AML-193 (cell line): ENCODE measurements around the gene DNAJC4.

Experiments used
- DNase-seq, 2 experiments: peaks; one replicate each; lab custom pipeline; 2025; lab: John Stamatoyannopoulos, UW

DNAJC4 gene

DNA sequence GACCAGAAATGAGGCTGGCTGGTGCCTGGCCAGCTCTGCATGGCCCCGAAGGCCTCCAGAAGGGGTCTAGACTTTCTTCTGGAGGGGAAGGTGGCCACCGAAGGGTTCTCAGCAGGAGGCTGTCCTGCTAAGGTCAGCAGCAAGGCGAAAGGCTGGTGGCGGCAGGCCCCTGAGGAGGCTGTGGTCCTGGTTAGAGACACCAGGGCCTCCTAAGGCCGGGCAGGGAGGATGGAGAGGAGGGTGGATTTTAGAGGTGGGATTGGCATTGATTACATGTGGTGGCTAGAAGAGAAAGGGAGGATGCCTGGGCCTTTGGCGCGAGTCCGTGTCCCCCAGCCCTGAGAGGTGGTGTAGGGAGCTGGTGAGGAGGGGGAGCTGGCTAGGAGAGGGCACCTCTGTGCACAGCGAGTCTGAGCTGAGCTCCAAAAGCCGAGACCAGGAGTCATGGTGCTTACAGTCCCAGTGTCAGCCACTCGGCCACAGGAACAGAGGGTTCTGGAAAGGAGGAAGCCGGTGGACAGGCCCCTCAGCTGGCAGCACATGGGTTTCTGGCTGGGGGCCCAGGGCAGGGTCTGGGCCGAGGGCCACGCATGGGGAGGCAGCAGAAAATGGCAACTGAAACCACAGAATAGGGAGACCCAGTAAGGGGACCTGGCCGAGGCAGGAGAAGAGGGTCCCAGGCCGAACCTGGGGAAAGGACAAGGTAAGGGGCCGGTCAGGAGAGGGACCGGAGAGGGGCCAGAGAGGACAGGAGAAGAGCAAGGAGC lies 21.4 kb upstream of the DNAJC4 start:
- no peak for DNase-seq

- no peak for DNase-seq
Measured at GRCh38 chr11:64209563-64209843, 20.8 kb upstream of the DNAJC4 start.

DNA sequence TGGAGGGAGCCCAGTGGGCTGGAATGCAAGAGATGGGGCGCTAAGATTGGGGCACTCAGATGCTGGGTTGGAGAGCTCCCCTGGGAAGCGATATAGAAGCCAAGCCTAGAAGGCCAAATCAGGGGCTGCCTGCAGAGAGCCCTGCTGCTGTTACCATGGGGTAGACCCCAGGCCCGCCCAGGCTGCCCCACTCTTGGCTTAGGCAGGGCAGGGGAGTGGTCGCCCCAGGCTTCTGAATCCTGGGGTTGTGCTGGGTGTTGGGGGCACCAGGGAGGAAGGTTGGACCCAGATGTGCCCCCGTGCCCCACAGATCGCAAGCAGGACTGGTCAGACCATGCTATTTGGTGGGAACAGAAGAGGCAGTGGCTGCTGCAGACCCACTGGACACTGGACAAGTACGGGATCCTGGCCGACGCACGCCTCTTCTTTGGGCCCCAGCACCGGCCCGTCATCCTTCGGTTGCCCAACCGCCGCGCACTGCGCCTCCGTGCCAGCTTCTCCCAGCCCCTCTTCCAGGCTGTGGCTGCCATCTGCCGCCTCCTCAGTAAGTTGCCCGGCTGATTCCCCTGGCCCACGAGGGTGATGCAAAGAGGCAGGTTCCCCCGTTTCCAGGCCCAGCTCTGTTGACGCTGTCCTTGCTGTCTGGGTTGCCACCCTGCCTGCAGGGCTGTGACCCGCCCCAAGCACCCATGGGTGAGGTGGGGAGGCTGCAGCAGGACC lies 19.9 kb upstream of the DNAJC4 start:
- DNase-seq: no peak

- no peak for DNase-seq
Measured at GRCh38 chr11:64211181-64211872, 19.0 kb upstream of the DNAJC4 start.

DNA sequence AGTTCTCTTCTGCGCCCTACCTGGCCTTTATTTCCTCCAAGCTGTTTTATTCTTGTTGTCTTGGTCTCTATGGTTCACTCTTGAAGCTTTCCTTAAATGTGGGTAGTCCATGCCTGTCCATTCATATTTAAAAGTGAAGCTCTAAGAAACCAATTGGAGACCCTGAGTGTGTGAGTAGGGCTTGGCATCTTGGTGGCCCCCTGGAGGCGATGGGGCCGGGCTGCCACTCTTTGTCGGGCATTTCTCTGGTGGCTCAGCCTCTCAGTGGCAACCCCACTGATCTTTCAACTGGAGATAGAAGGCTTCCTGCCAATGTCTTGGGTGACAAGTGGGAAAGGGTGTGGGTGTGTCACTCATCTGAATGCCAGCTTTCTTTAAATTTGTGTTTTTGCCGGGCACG lies 13.5 kb upstream of the DNAJC4 start:
- no peak for DNase-seq

DNA sequence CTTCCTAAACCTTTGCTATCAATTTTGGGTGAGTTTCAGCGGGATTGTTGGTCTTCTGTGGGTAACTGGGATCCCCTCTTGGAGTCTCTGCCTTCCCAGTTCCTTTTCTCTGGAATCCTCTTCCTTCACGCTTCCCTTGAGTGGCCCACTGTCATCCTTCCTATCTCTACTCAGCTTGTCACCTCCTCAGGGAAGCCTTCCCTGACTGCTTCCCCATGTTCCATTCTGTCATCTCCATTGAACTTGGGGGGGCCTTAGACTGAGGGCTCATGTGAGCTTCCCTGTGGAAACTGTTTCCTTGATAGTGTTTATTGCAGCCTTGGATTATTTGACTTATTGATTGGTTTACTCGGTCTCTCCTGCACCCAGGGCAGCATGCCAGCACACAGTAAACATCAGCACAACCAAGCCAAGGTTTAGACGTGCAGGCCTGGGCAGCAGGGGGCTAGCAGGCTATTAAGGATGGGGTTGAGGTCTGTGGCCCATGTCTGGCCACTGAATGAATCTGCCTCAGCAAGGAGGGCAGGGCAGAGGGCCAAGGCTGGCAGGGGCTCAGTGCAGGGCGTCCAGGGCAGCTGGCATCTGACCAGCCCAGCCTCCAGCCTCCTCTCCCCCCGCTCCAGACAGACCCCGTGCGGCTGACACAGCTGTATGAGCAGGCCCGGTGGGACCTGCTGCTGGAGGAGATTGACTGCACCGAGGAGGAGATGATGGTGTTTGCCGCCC lies 11.6 kb upstream of the DNAJC4 start:
- no peak for DNase-seq

- DNase-seq: no peak
Measured at GRCh38 chr11:64219354-64219684, 11.0 kb upstream of the DNAJC4 start.

DNA sequence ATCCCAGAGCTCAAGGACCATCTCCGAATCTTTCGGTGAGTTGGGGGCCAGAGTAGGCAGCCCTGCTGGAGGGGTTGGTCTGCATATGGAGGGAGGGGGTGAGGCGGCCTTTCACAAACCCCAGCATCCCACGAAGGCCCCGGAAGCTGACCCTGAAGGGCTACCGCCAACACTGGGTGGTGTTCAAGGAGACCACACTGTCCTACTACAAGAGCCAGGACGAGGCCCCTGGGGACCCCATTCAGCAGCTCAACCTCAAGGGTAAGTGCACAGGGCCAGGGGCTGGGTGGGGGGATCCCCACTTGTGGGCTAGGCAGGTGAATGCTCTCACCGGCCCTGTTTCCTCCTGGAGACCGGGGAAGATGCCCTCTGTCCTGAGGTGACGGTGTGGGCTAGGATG lies 10.6 kb upstream of the DNAJC4 start:
- no peak for DNase-seq

DNA sequence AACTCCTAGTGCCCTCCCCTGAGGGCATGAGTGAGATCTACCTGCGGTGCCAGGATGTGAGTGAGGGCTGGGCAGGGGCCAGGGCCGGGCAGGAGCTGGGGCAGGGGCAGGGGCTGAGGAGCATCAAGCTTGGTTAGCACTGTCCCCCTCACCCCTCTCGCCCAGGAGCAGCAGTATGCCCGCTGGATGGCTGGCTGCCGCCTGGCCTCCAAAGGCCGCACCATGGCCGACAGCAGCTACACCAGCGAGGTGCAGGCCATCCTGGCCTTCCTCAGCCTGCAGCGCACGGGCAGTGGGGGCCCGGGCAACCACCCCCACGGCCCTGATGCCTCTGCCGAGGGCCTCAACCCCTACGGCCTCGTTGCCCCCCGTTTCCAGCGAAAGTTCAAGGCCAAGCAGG lies 10.1 kb upstream of the DNAJC4 start:
- no peak for DNase-seq

- no peak for DNase-seq
Measured at GRCh38 chr11:64220798-64221197, 9.6 kb upstream of the DNAJC4 start.

GRCh38 chr11:64222651-64223000 lies 7.7 kb upstream of the DNAJC4 start:
- DNase-seq: no peak

GRCh38 chr11:64223001-64223651 lies 7.2 kb upstream of the DNAJC4 start:
- no peak for DNase-seq

GRCh38 chr11:64224151-64224890 lies 6.0 kb upstream of the DNAJC4 start:
- DNase-seq: no peak

DNA sequence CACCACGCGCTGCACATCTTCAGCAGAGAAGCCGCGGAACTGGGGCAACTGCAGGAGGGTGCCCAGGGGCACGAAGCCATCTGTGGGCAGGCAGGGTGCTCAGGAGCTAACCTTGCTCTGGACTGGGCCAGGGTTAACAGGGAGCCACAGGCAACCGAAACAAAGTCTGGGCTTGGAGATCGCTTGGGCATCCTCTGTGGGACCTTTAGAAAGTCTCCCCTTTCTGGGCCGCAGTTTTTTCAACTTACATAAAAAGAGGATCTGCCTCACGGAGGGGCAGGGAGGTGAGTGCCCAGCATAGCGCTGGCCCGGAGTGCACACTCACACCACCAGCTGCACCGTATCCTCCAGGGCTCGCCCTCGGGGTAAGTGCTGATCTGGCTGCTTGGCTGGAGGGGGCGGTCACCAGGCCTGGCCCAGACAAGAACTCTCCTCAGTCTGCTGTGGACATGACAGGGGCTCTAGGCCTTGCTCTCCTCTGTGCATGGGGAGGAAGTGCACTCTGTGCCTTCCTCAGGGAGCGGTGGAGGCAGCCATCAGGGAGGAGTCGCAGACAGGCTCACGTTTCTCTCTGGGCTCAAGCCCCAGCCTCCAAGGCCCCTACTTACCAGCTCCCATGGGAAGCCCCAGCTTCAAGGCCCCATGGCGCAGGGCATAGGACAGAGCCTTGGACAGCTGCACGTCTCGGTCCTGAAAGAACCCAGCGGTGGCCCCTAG lies 5.3 kb upstream of the DNAJC4 start:
- no peak for DNase-seq

DNA sequence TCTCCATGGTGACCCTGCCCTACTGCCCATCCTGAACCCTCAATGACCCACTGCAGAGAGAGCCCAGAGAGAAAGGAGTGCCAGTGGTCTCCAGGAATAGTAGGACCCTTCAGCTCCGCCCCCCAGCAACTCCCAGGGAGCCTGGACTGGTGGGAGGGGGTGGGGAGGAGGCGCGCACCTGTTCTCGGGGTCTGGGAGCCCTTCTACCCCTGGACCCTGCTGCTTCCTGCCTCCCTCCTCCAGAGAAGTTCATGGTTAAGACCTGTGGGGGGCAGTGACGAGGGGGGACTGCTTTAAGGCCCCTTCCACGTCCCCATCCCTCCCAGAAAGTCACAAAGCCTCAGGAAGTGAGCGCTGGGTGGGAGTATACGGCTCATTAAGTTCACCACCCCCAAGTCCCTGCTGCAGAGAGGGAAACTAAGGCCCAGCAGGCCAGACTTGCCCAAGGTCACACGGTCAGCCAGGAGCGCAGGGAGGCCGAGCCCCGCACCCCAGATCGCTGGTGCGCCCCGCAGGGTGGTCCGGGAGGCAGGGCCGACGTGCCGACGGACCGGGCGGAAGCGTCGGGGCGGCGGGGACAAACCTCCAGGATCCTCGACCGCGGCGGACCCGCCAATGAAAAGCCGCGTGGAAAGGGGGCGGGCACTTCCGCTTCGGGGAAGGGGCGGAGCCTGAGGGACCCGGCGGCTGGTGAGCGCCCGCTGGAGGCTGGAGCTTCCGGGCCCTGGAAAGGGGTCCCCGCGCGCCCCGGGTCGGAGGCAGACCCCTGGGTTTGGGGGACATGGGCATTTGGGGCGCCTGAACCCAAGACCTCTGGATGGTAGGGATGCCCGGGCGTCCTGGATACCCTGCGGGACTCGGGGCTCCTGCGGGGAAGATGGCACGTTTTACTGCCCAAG lies 4.5 kb upstream of the DNAJC4 start, which contains the start of the genes NUDT22 and TRPT1:
Gene NUDT22 (plus strand): TSS at position 667 of the 899 bp plus-strand sequence. CDS start 379 bp downstream, outside the sequence.
Gene TRPT1 (minus strand): TSS at position 579 of the 899 bp plus-strand sequence. CDS start 326 bp downstream, at position 253.
- peak; percentile 67 to 73 for DNase-seq

GRCh38 chr11:64226507-64227051 lies 3.8 kb upstream of the DNAJC4 start:
- peak; percentile 64 to 77 for DNase-seq

DNA sequence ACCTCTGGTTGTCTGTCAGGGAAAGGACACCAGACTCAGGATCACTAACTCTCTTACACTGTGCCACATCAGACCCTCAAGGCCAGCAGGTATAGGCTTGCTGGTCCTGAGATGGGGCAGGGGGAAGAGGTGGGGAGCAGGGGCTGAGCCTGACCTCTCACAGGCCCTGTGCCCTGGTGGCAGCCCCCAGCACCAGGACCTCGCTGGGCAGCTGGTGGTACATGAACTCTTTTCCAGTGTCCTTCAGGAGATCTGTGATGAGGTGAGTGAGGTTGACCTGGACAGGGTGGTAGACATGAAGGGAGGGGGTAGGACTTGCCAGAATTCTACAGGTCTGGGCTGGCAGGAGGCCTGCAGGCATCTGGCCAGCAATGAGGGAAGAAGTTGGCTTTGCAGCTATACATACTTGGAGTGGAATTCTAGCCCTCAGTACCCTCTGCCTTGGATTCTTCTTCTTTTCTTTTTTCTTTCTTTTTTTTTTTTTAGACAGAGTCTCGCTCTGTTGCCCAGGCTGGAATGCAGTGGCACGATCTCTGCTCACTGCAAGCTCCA lies 2.9 kb upstream of the DNAJC4 start:
- DNase-seq: no peak

DNA sequence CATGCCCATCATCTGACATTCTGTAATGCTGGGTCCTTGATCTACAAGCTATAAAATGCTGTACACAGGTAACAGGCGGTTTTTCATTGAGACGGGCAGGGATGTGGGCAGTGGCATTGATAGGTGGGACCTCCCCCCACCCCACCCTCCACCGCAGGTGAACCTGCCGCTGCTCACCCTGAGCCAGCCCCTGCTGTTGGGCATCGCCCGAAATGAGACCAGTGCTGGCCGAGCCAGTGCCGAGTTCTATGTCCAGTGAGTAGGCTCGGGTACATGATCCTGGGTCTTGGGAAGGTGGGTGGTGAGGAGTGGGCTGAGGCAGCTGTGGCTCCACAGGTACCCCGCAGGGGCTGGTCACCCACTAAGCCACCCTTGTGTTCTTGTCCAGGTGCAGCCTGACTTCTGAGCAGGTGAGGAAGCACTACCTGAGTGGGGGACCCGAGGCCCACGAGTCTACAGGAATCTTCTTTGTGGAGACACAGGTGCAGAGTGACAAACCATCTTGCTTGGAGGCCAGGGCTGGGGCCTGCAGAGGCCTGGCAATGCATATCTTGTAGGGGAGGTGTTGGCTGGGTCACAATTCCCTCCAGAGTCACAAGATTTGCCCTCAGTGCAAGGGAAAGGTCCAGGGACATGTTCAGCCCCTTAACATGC lies 1.1 kb upstream of the DNAJC4 start:
- no peak for DNase-seq
